Epithelial cell of esophagus (primary cell): ENCODE results near the gene CACNG4.
"Not testable (repeated sequence)": the region's sequence is repeated elsewhere in the genome, so short reads cannot be mapped to it uniquely, and the experiment has no call there.

ENCODE experiments used
- DNase-seq: peaks from one replicate; pipeline ENCODE4 v3.0.0; 2010; ENCODE audit warnings: low read depth
- H3K4me3 ChIP-seq: 2 replicates; pipeline ENCODE4 v1.5.1; 2011; ENCODE audit warnings: mild to moderate bottlenecking, low read length, control low read depth
- CTCF ChIP-seq: IDR thresholded peaks from 2 replicates; pipeline ENCODE4 v1.5.1; 2011; ENCODE audit warnings: low read depth, mild to moderate bottlenecking, low read length, control low read depth, inconsistent platforms; ENCODE audit not compliant: insufficient read depth; ENCODE audit errors: missing control alignments

The CACNG4 gene

DNA sequence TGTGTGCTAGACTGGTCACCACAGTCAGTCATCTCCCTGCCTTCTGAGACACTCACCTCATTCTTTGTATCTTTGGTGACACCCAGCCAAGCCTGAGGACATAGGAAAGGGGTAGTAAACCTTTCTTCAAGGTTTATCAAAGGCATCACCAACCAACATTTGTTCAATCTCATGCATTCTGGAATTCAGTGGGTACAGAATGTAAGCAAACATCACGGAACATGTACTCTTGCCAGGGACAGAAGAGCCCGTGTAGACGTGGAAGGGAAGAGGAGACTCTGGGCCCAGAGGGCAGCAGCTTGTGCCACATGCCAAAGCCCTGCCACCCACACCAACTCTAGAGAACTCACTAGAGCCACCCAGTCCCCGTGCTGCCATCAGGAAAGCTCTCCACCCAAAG lies 4.4 kb downstream of the CACNG4 start:
- no peak overlapping the region for H3K4me3 ChIP-seq
- no peak for DNase-seq
- TF ChIP-seq CTCF = no peak

DNA sequence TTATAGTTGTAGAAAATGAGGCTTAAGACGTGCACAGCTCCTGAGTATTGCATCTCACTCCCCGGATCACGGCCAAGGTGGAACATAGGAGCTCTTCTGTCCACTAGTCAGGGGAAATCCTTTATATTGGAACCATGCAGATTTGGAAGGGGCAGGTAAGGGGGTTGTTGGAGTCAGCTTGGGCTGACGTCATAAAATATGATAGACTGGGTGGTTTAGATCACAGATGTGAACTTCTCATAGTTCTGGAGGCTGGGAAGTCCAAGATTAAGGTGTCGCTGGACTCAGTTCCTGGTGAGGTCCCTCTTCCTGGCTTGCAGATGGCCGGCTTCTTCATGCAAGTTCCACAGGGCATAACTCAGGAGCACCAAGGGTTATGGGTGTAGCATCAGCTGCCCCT lies 5.6 kb downstream of the CACNG4 start:
- DNase-seq = no peak
- no peak overlapping the region for H3K4me3 ChIP-seq
- no peak for TF ChIP-seq CTCF

DNA sequence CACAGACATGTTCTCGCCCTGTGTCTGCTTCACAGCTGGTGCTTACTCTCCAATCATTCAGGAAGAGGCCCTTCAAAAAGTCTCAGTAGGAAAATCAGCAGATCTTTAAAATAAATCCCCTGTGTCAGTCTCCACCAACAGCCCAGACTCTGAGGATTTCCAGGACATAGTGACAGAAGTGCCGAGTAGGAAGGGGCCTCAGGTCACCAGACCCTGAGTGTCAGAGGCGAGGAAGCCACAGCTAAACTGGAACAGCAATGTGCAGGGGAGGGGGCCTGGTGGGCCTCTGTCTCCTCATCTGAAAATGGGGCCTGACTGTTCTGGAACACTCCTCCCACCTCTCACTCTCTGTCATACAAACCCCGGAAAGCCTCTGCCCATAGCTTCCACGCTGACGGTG lies 6.3 kb downstream of the CACNG4 start:
- no peak overlapping the region for H3K4me3 ChIP-seq
- no peak for DNase-seq
- TF ChIP-seq CTCF = no peak

DNA sequence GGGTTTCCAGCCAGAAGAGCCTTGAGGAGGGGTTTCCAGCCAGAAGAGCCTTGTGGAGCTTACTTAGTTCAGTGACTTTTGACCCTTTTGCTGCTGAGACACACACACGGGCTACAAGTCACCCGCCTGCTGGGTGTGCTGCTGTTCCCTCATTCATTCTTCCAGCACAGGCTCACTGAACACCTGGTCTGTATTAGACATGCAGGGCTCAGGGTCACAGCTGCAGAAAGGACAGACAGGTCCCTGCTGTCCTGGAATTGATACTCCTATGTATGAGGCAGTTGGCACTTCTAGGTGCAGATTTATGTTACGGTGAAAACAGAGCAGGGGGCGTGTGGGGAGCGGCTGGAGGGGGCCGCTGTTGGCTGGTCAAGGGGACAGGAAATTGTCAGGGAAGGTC lies 6.8 kb downstream of the CACNG4 start:
- H3K4me3 ChIP-seq = no peak overlapping the region
- TF ChIP-seq CTCF = no peak
- no peak for DNase-seq

- DNase-seq = no peak
- no peak for TF ChIP-seq CTCF
Observed at GRCh38 chr17:66971730-66972441, 7.4 kb downstream of the CACNG4 start.

GRCh38 chr17:66972442-66972830 lies 7.9 kb downstream of the CACNG4 start:
- not testable (repeated sequence) for H3K4me3 ChIP-seq, DNase-seq

More at GRCh38 chr17:66971730-66972441, 7.4 kb downstream of the CACNG4 start:
- no peak overlapping the region for H3K4me3 ChIP-seq

GRCh38 chr17:66975188-66975587 lies 10.7 kb downstream of the CACNG4 start:
- no peak for TF ChIP-seq CTCF
- no peak for DNase-seq
- H3K4me3 ChIP-seq = no peak overlapping the region
